CD4-positive, alpha-beta T cell treated with Interferon alpha-2 for 1 hour (primary cell): ENCODE data around the gene GOLIM4.
"Not testable (repeated sequence)": the region's sequence is repeated elsewhere in the genome, so short reads cannot be mapped to it uniquely, and the experiment has no call there.

ENCODE experiments used
- DNase-seq, 2 donors: peaks; one replicate each; pipeline ENCODE4 v3.0.0-alpha.2; 2020 to 2022

GOLIM4 gene

DNA sequence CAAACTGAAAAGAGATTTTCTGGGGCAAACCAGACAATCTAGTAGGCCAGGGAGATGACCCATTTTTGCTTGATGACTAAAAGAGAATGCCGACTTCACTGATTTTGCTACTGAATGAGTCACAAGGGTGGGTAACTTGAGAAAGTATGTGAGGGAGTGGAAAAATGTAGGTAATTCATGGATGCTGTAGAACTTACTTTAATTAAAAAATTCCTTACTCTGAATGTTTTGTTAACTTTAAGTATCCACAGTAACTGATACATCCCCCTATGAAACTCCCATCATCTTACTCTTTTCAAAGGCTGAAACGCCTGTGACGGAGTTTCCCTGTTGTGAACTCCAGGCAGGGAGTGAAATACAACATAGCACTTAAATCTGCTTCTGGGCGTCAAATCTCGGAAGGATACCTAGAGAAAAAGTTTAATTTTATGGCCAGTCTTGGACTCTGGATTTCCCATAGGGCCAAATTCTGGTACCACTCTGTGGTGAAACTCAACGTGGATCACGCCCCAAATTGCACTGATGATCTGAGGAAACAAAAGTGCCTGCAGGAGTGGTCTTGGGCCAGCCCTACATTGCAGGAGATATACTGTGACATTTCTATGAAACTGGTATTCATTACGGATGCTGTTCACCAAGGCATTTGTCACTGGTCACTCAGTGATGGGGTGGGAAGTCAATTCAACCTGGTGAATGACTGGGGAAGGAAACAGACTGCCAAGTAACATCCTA, 24.0 kb downstream of the GOLIM4 start:
- no peak for DNase-seq

DNA sequence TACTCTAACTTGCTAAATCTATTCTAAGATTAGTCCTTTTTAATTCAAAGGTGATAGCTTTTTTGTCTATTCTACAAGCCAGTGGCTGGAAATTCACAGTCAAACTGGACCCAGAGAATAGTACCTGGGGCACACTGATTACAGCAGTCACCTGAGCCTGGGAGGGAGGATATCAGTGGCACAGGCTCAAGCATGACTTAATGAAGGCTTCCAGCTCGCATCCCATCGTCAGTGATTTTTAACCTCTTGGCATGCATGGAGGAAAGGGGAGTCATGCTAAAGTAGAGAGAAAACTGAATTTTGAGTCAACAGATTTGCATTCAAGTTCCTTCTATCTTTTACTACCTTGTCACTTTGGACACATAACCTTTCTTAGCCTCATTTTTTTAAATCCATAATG, 24.8 kb downstream of the GOLIM4 start:
- DNase-seq = no peak

DNA sequence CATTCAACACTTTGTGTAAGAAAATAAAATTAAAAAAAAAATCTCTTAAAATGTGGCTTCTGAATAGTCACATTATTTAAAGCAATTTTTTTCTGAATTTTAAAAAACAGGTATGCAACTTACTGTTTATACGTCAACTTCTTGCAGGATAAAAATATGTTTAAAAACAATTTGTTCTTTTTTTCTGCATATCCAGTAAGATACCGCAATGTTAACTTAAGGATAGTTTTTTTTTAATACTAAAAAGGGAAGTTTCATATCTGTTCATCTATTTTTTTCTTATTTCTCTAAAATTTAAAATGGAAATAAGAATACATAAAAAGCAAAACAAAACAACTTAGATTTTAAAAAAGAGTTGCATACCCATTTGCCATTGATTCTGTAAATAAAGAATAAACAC, 27.4 kb downstream of the GOLIM4 start:
- no peak for DNase-seq

DNA sequence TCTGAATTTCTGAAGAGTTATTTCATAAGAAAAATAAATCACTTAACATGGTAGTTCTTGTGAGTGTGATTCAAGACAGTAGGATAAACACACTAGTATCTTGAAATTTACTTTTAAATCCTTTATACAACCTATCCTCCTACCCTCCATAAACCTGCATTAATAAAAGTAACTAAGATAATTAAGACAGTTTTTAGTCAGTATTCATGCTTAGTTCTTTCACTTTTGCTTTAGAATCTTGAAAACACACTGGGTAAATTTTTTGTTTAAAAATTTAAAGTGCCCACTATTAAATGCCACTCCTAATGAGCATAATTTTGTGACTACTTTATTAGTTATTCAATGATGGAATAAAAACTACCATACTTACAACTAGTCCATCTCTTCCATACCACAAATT, 28.8 kb downstream of the GOLIM4 start:
- DNase-seq = no peak

DNA sequence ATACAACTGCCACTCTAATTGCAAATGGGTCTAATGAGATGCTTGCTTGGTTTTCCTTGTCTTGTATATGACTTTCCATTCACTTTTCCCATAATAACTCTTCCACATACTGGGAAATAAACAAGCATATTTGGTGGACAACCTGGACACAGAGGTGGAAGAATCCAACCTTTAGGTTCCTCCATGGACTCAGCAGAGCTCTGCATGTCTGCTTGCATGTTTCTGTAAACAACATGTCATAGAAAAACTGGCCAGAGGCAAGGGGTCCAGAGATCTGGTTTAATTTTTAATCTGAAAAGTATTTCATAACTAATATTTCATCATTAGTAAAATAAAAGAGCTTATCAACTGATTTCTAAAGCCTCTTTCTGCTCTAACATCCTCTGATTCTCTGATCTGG, 30.2 kb downstream of the GOLIM4 start:
- DNase-seq = no peak

DNA sequence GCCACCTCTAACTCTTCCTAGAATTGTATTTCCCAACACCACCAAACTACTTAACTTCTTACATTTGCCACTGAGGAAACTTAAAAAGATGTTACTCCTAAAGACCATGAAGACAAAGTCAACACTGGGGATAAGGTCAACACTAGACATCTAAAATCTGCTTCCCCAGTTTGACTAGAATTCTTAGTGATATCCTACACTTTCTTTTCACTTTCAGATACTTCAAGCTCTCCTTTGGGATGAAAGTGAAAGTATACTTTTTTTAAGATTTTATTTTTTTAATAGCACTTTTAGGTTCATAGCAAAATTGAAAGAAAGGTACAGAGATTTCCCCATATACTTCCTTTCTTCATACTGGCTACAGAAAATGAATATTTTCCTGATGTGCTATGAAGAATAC, 32.6 kb downstream of the GOLIM4 start:
- DNase-seq = no peak

DNA sequence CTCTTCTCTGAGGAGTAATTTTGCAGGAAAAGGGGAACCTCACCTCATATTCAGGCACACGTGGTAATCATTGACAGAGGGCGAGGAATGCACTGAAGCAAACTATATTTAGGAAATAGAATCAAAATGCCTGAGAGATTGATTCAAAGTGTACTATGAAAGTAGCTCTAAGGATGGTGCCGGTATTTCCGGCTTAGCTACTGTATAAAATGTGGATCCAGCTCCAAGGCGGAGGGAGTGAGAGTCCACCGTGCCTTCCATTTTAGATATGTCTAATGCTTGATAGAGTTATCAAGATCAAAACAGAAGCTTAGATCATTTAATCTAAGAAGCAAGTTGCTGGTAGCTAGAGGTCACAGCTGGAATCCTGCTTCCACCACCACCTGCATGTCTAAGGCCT, 33.0 kb downstream of the GOLIM4 start:
- no peak for DNase-seq

DNA sequence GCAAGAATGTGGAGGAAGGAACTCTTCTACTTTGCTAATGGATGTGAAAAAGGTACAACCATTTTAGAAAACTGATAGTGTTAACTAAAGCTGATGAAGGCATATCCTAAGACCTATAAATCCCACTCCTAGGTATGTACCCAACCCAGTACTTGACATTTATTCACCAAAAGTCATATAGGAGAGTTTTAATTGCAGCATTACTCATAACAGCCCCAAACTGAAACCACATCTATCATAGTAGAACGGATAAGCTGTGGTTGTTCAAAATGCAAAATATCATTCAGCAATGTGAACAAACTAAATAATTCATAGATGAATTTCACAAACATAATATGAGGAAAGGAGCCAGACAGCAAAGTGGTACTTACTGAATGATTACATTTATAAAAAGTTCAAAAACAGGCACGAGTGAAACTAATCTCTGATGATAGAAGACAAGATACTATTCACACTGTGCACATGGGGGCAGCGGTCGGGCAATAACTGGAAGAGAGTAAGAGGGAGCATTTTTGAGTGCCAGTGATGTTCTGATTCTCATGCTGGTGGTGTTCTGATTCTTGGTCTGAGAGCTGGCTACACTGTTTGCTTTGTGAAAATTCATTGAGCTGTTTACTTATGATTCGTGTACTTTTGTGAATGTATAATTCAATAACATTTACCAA, 34.3 kb downstream of the GOLIM4 start:
- no peak for DNase-seq

DNA sequence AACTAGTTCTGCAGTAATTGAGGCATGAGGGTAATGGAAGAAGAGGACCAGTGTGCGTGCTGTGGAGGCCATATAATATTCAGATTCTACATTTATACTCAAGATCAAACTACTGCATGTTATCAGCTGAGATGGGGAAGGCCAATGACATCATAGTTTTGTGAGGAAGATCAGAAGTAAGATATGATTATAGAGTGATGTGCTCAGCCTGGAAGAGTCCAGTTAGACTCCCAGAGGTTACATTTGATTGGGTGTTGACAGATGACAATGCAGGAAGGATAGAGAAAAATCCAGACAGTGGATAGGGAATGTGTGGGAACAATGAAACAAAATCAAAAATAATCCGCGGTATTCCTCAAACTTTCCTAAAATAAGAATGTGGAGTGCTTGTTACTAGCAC, 35.4 kb downstream of the GOLIM4 start:
- DNase-seq = no peak

DNA sequence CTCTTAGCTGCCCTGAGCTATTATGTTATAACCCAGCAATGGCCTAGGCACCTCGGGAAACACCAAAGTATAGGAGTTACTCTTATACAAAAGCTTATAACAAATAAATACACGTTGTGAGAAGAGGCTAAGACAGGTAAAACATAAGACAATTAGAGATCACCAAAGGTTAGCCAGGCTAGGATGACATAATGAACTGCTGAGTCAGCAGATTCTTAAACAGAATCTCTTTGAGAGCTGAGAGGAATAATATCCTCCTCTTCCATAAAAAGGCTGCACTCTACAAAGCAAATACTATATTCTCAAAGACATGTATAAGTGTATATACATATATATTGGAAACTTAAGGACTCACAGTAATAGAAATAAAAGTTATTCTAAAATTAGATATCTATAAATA, 37.2 kb downstream of the GOLIM4 start:
- DNase-seq = no peak

DNA sequence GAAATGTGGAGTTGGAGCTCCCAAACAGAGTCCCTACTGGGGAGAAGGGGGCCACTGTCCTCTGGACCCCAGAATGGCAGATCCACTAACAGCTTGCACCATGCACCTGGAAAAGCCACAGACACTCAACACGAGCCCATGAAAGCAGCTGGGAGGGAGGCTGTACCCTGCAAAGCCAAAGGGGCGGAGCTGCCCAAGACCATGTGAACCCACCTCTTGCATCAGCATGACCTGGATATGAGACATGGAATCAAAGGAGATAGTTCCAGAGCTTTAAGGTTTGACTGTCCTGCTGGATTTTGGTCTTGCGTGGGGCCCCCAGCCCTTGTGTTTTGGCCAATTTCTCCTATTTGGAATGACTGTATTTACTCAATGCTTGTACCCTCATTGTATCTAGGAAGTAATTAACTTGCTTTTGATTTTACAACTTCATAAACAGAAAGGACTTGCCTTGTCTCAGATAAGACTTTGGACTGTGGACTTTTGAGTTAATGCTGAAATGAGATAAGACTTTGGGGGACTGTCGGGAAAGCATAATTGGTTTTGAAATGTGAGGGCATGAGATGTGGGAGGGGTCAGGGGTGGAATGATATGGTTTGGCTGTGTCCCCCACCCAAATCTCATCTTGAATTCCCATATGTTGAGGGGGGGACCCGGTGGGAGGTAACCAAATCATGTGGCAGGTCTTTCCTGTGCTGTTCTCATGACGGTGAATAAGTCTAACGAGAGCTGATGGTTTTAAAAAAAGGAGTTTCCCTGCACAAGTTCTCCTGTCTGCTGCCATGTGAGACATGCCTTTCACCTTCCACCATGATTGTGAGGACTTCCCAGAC, 39.1 kb downstream of the GOLIM4 start:
- not testable (repeated sequence) for DNase-seq

DNA sequence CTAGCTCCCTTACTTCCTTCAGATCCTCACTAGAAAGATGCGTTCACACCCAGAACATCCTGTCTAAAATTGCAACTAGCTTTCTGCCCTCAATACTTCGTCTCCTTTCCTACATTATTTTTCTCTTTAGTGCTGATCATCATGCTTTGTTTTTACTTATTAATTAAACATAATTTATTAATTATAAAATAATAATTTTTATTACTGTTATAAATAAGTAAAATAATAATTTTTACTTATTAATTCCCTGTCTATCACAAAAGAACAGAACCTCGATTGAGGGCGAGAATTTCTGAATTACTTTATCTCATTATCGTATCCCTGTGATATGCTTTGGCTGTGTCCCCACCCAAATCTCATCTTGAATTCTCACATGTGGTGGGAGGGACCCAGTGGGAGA, 41.3 kb downstream of the GOLIM4 start:
- no peak for DNase-seq

DNA sequence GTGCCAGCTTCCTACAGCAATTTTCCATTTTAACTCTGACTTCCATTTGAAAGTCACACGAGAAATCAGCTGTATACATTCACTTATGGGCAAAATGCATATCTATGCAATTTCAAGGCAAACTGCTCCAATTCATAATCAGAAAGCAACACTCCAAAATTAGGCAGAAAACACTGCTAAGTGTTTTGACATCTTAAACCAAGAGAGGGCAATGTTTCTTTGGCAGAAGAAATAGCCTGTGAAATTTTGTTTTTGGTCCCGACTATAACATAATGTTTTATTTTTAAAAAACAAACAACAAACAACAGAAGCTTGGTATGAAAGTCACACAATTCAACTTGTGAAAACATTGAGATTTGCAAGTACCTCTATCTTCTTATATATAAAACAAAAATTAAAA, 42.6 kb downstream of the GOLIM4 start:
- DNase-seq = no peak

DNA sequence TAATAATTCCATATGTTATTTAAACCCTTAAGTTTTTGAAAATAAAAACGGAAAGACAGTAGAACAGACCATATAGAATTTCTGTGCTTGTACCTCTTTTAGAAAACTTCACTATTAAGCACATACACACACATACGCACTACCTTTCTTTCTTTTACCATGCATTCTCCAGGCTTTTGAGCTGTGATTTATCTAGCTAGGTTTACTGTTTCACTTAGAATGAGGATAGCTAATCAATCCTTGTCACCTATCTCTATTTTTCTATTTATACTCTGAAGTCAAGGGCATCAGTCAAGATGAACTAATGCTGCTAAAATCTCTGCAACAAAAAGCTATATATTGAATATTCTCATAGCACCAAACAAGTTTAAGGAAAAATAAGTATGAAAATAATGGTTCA, 43.2 kb downstream of the GOLIM4 start:
- no peak for DNase-seq

DNA sequence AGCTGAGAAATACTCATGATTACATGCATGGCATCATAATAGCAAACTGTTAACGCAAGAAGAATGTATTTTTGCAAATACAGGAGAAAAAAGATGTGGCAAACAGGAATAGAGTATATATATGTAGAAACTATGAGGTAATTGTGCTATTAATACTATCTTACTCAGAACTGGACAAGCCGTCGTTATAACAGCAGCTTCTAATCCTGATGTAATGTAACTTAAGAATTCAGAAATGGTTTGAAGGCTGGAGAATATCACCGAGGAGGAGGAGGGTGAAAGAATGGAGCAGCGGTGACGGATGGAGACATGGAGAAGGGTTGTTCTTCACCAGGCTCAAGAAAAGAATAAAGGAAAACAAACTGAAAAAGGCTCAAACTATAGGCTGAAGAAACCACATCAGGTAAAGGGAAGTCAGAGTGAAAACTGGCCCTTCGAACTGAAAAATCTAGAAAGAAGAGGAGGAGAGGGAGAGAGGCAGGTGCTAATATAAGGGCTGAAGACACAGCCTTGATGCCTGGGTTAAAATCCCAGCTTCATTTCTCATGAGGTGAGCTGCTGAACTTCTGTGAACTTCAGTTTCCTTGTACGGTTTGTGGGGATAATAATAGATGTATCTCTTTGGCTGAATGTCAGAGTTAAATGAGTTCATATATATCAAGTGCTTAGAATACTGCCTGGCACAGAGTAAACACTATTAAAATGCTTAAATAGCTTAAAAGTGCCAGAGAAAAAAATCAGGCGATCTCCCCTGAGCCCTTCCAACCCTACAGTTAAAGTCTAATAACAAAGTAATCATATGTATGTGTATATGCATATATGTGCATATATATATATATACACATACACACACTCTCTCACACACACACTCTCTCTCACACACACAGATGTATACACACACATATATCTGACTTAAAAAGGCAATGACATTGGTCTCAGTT, 43.9 kb downstream of the GOLIM4 start:
- no peak for DNase-seq

DNA sequence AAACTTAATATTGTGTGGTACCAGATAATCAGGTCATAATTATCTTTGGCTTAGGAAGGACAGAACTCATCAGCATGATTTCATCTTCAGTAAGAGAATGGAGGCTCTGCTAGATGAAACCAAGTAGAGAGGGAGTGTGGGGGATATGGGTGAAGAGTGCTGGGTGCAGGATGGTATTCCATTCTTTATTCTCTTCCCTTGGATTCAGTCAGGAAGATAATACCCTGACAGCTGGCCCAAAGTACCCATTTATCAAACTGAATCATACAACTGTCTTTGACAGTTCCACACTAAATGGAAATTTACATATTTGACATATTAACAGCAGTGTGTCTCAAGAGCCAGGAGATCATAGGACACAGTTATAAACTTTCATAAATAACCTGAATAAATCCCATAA, 44.7 kb downstream of the GOLIM4 start:
- DNase-seq = no peak

DNA sequence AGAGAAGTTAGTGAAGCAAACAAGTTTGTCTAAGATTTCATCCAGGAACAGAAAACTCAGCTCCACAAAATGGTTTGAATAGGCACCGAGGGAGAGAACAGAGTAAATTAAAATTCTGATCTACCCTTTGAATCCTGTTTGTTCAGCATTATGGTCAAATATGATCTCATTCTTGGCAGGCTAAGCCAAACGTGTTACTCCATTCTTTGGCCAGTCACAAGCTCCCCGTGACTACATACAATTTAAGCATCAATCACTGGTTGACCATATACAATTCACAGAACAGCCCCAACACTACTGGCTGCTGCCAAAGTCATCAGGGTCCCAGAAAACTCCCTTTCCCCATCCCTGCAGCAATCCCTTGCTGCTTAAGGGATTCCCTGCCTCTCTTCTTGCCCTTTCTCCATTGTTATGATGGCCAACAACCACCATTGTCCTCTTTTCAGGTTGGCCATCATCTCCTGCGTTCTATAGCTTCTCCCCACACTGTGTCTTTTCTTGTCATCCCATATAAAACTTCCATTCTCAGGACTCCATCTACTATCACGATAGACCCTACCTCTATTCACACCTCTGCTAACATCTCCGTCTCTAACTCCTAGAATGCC, 46.3 kb downstream of the GOLIM4 start:
- no peak for DNase-seq

DNA sequence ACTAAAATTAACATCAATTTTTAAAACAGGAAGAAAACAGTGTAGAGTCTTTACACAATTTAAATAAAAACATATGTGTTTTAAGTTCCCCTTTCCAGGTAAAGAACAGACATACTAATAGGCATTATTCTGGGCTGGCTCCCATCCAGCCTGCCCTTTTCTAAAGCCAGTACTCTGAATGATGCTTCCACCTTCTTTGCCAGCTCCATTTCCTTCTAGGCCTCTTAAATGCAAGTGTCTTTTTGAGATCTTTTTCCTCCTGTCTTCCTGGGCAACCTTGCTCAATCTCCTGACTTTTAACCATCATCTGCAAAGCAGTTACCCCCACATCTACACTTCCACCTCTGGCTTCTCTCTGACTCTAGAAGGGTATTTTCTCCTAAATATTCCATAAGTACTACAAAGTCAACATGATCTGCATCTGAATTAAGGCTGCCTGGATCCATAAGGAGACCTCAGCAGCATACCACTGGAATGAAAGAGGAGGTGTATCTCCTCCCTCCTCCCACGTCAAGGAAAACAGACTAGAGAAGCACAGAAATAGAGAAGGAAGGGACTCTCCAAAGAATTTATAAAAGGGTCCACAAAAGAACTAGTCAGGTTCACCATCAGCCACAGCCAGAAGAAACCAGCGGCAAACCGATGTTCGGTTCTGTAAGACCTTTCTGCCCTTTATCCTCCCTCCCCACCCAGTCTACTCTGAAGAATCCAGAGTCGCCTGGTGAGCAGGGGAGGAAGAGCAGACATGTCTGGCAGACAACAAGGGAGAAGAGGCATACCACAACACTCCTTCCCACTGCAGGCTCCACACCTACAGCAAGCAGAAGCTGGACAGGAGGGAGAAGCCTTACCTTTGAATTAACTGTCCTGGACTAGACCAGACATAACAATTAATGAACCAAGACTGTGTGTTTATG, 47.1 kb downstream of the GOLIM4 start:
- no peak for DNase-seq

DNA sequence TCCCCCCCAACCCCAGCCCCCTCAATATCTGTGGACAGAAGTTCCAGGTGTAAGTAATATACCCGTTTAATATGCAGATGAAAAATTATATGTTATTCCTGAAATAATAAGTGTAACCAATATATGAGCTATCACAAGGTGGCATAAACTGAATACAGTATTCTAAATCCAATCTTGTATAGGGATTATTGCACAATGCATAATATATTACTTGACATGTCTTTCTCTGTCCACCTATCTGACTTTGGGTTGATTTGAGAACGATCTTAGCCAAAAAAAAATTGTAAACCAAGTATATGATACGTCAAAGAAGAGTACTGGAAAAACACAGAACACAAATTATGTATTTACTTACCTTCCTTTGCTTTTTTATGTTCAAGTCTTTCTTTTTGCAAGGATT, 47.8 kb downstream of the GOLIM4 start:
- no peak for DNase-seq

DNA sequence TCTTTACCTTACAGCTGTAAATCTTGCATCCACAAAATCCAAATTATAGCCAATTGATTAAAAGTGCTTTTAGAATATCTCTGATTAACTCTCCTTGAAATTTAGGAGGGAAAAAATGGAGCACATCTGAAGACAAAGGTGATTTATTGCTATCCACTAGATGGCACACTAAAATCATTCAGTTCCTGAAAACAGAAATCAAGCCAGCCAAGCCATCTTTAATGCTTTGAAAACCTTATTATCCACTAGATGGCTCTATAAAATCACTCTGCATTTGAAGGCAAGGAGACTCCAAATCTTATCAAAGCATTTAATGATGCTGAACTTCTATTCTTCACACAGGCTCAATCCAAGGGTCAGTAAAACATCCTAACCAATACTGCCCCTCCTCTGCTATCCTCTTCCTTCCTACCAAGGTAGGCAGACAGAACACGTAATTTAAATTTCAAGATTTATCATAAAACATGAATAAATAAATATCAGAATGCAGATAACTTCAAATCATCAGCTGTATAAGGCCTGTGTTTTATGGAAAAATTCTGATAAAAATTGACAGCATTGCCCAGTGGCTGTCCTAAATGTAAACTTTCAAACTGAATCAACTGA, 48.4 kb downstream of the GOLIM4 start:
- DNase-seq = peak in 1 of 2 donors; percentile 49

DNA sequence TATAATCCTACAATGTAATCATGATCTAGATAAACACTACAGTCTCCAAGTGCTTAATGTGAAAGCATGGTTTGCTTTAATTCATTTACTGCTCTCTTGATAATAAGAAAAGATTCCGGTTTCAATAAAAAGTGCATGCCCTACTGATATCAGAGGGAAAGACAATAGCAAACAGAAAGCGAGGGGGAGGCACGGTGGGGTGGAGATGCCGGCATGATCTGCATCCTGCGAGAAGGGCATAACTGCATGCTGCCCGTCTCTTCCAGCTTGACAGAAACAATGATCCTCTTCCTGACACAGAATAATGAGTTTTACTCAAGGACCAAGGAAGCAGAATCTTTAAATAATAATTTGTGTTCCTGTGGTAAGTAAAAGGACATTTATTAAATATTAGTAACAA, 51.7 kb downstream of the GOLIM4 start:
- no peak for DNase-seq
